Immature natural killer cell (primary cell): Measurements from ENCODE around the gene PNKD. TPM values are rescaled to one million over a fixed set of nuclear protein-coding genes. Genes with fewer than 3 reads are reported as not detected.
A peak's percentile ranks its signal among the peaks of the same experiment; 100 is the strongest.

Experiments used
- DNase-seq, 3 donors: peaks; one replicate each; pipeline ENCODE4 v3.0.0; 2022; ENCODE audit warnings: mixed read lengths in 1 of 3
- H3K27ac Mint-ChIP-seq, 6 donors: one replicate each; pipeline ENCODE4 v1.8.0; 2020; ENCODE audit warnings: mixed read lengths in 6 of 6, mild to moderate bottlenecking in 5 of 6, inconsistent platforms in 4 of 6, moderate library complexity in 3 of 6
- H3K27me3 Mint-ChIP-seq, 3 donors: one replicate each; pipeline ENCODE4 v1.8.0; 2020 to 2021; ENCODE audit warnings: low read depth in 3 of 3, mild to moderate bottlenecking in 3 of 3, mixed read lengths in 3 of 3, moderate library complexity in 3 of 3, inconsistent platforms in 1 of 3
- H3K36me3 Mint-ChIP-seq, 3 donors: one replicate each; pipeline ENCODE4 v1.8.0; 2020; ENCODE audit warnings: mixed read lengths in 3 of 3, inconsistent platforms in 2 of 3, mild to moderate bottlenecking in 2 of 3
- H3K4me1 Mint-ChIP-seq, 2 donors: one replicate each; pipeline ENCODE4 v1.8.0; 2020; ENCODE audit warnings: inconsistent platforms in 2 of 2, mild to moderate bottlenecking in 2 of 2, mixed read lengths in 2 of 2, moderate library complexity in 1 of 2
- H3K4me3 Mint-ChIP-seq, 5 donors: one replicate each; pipeline ENCODE4 v1.8.0; 2020; ENCODE audit warnings: mild to moderate bottlenecking in 5 of 5, mixed read lengths in 5 of 5, inconsistent platforms in 3 of 5, moderate library complexity in 3 of 5
- H3K9me3 Mint-ChIP-seq, 6 donors: one replicate each; pipeline ENCODE4 v1.8.0; 2020; ENCODE audit warnings: mild to moderate bottlenecking in 6 of 6, mixed read lengths in 6 of 6, inconsistent platforms in 4 of 6, moderate library complexity in 3 of 6
- polyA plus RNA-seq, 3 donors: library from polyadenylated mRNA; unstranded; fragments of 300-500 nt; fragmentation: Illumina TruSeq; gene quantifications; one replicate each; pipeline ENCODE4 v1.2.3, GENCODE V29; 2021

PNKD gene
- polyA plus RNA-seq, 3 donors from 2014 or later, result 96.3 to 145 (median 98.9) TPM

DNA sequence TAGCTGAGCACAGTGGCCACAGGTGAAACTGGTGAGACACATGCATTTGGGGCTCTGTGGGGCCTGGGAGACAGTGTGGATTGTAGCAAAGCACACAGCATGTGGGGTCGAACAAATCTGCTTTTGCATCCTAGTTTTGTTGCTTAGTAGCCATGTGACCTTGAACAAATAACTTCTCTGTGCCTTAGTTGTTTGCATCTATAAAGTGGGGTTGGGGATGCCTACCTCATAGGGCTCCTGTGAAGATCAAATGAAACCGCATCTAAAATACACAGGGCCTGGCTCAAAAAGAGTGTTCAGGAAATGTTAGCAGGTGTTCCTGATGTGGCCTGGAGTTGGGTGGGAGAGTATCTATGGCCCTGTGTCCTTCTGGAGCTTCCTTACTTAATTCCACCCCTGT lies 56.0 kb downstream of the PNKD start:
- H3K36me3 Mint-ChIP-seq, result no peaks in the 10 kb centered on the region
- peak overlapping the region in 1 of 5 donors; percentile 10 for H3K4me3 Mint-ChIP-seq
- H3K9me3 Mint-ChIP-seq, result no peaks in the 10 kb centered on the region
- DNase-seq, result no peak
- no peak overlapping the region for H3K27ac Mint-ChIP-seq
- peaks cover 10 to 16% of the 10 kb centered on the region in 2 donors for H3K4me1 Mint-ChIP-seq
- peaks cover 5 to 18% (median 13%) of the 10 kb centered on the region in 3 donors for H3K27me3 Mint-ChIP-seq

GRCh38 chr2:218327451-218328210 lies 57.3 kb downstream of the PNKD start:
- Mint-ChIP-seq H3K27me3 (peaks cover 7 to 13% (median 11%) of the 10 kb centered on the region in 3 donors), H3K27ac (no peak overlapping the region), H3K9me3 (no peaks in the 10 kb centered on the region), H3K4me1 (peaks cover 7 to 11% of the 10 kb centered on the region in 2 donors), H3K4me3 (no peak overlapping the region), H3K36me3 (no peaks in the 10 kb centered on the region)
- no peak for DNase-seq

DNA sequence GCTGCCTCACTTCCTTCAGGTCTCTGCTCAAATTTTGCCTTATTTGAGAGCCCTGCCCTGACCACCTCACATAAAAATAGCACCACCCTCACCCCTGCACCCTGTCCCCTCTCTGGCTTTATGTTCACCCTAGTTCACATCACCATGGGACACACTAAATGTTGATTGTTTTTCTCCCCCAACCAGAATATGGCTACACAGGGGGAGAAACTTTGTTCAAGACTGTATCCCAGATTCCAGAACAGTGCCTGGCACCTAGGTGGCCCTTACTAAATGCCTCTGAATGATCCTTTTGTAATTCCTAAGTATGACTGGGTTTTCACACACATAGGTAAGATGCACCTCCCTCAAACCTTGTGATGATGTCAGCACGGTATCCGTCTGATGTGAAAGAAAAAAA lies 58.0 kb downstream of the PNKD start:
- H3K27ac Mint-ChIP-seq, result no peak overlapping the region
- H3K4me1 Mint-ChIP-seq, result peaks cover 6 to 9% of the 10 kb centered on the region in 2 donors
- H3K9me3 Mint-ChIP-seq, result no peaks in the 10 kb centered on the region
- no peak for DNase-seq
- no peaks in the 10 kb centered on the region for H3K36me3 Mint-ChIP-seq
- peaks cover 7 to 12% (median 8%) of the 10 kb centered on the region in 3 donors for H3K27me3 Mint-ChIP-seq
- no peak overlapping the region for H3K4me3 Mint-ChIP-seq

DNA sequence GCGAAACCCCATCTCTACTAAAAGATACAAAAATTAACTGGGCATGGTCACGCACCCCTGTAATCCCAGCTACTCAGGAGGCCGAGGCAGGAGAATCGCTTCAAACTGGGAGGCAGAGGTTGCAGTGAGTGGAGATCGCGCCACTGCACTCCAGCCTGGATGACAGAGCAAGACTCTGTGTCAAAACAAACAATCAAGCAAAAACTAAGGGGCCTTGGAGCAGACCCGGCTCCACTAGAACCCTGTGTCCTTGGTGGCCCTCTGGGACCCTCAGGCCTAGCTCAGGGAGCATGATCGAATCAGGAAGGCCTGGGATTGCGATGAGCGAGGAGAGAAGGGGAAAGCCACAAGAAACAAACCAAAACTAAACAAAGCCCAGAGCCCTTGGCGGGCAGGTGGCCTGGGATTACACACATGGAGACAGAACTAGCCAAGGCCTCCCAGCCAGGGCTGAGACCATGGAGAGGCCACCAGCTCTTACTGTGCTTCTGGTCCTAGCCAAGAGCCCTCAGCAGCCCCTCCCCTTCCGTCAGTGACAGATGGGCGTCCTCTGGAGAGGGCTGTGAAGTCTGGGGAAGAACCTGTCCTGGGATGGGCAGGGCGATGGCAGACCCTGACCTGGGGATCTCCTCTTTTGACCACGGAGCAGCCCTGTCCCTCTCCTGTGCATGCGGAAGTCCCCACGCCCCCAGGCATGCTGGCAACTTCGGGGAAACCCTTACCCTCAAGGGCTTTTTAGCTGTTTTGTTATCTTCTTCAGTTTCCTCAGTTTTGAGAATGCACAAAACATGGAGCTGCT lies 58.9 kb downstream of the PNKD start:
- no peak for DNase-seq
- peaks cover 0 to under 1% of the 10 kb centered on the region in 2 donors for H3K4me1 Mint-ChIP-seq
- peak overlapping the region in 1 of 6 donors; percentile 36 for H3K27ac Mint-ChIP-seq
- no peak overlapping the region for H3K4me3 Mint-ChIP-seq
- H3K27me3 Mint-ChIP-seq, result peaks cover 2 to 5% (median 3%) of the 10 kb centered on the region in 3 donors
- H3K9me3 Mint-ChIP-seq, result no peaks in the 10 kb centered on the region
- H3K36me3 Mint-ChIP-seq, result no peaks in the 10 kb centered on the region

DNA sequence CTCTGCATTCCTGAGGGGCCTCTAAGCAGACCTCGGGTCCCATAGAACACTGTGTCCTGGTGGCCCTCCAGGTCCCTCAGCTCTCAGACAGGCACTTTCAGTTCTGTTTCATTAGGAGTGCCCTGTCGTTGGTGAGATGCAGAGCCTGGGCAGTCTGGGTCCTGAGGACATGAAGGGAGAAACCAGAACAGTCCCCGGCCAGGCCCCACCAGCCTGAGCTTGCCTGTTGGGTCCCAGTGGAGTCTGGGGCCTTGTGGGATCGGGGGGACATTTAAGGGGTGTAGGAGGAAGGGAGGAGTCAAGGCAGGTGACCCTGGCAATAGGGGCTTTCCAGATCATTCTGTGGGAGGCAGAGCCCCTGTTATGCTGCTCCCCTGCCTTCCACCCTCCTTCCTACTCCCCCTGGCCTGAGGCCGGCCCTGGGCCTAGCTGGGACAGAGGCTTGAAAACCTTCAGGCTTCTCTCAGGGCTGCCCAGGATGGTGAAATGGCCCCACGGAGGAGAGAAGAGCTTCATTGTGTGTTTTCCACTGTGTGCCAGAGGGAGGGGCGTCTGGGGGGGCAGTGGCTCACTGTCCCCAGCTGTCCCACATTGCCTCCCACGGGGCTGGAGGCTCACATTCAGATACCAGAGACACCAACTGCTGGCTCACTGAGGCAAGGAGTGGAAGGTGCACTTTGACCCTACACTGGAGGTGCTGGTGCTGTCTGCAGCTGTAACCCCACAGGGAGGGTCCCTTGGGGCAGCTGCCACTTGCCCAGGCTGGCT lies 59.7 kb downstream of the PNKD start:
- Mint-ChIP-seq H3K9me3 (no peaks in the 10 kb centered on the region), H3K27me3 (peaks cover 0 to 5% (median 2%) of the 10 kb centered on the region in 3 donors), H3K4me1 (no peaks in the 10 kb centered on the region), H3K4me3 (no peak overlapping the region), H3K36me3 (no peaks in the 10 kb centered on the region), H3K27ac (peak overlapping the region in 1 of 6 donors; percentile 36)
- no peak for DNase-seq

GRCh38 chr2:218331745-218332144 lies 61.4 kb downstream of the PNKD start:
- no peak overlapping the region for H3K27ac Mint-ChIP-seq

GRCh38 chr2:218332288-218332687 lies 62.0 kb downstream of the PNKD start:
- Mint-ChIP-seq H3K4me1 (no peaks in the 10 kb centered on the region), H3K4me3 (no peak overlapping the region), H3K9me3 (no peaks in the 10 kb centered on the region), H3K27me3 (peaks cover 0 to 5% (median 2%) of the 10 kb centered on the region in 3 donors), H3K27ac (no peak overlapping the region), H3K36me3 (no peaks in the 10 kb centered on the region)
- no peak for DNase-seq

More at GRCh38 chr2:218331745-218332144, 61.4 kb downstream of the PNKD start:
- Mint-ChIP-seq H3K4me1 (no peaks in the 10 kb centered on the region), H3K4me3 (no peak overlapping the region), H3K9me3 (no peaks in the 10 kb centered on the region), H3K27me3 (peaks cover 0 to 5% (median 2%) of the 10 kb centered on the region in 3 donors), H3K36me3 (no peaks in the 10 kb centered on the region)
- no peak for DNase-seq

DNA sequence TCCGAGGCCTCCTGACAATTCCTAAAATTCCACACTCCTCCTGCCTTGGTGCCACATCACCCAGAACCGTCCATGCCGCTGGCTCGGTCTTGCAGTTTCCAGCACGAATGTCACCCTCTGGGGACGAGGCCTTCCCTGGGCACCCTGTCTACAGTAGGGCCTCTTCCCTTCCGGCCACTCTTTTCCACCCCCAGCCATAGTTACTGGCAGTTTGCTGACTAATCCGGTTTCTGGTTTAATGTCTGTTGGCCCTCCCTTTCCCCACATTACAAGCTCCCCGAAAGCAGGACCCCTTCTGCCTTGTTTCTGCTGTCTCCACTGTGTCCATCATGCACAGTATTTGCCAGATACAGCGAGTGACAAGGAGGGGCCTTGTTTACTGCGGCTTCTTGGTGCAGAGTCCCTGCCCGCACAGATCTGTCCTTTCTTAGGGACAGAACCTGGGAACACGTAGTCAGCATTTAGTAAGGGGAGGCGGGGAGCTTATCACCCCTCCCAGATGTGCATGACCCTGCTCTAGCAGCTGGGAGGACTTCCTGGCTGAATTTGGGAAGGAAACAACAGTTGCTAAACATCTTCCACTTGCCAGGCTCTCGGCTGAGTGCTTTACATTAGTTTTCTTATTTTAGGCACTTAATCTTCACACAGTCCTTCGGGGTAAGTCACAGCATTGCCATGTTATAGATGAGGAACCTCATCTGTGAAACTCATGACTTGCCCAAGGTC lies 62.8 kb downstream of the PNKD start:
- Mint-ChIP-seq H3K4me1 (no peaks in the 10 kb centered on the region), H3K9me3 (no peaks in the 10 kb centered on the region), H3K36me3 (no peaks in the 10 kb centered on the region), H3K27ac (no peak overlapping the region), H3K4me3 (no peak overlapping the region), H3K27me3 (peaks cover 0 to 6% (median 0%) of the 10 kb centered on the region in 3 donors)
- no peak for DNase-seq

DNA sequence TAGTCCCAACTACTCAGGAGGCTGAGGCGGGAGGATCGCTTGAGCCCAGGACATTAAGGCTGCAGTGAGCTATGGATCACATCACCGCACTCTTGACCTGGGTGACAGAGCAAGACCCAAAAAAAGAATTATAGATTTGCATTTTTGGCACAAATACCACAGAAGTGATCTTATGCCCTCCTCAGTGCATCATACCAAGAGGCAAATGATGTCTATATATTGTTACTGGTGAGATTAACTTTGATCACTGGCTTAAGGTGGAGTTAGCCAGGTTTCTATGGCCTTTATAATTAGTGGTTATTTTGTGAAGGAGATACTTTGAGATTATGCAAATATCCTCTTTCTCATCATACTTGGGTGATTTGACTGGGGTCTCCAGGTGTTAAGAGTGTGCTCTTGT lies 64.2 kb downstream of the PNKD start:
- H3K9me3 Mint-ChIP-seq, result no peaks in the 10 kb centered on the region
- peaks cover 0 to 6% (median 0%) of the 10 kb centered on the region in 3 donors for H3K27me3 Mint-ChIP-seq
- H3K4me1 Mint-ChIP-seq, result no peaks in the 10 kb centered on the region
- H3K27ac Mint-ChIP-seq, result no peak overlapping the region
- DNase-seq, result no peak
- H3K36me3 Mint-ChIP-seq, result no peaks in the 10 kb centered on the region
- no peak overlapping the region for H3K4me3 Mint-ChIP-seq

GRCh38 chr2:218340656-218341055 lies 70.3 kb downstream of the PNKD start:
- Mint-ChIP-seq H3K27ac (no peak overlapping the region), H3K4me1 (no peaks in the 10 kb centered on the region), H3K4me3 (no peak overlapping the region), H3K36me3 (no peaks in the 10 kb centered on the region), H3K27me3 (peaks cover 1 to 2% (median 2%) of the 10 kb centered on the region in 3 donors), H3K9me3 (no peaks in the 10 kb centered on the region)
- no peak for DNase-seq

- H3K36me3 Mint-ChIP-seq, result no peaks in the 10 kb centered on the region
- H3K27ac Mint-ChIP-seq, result no peak overlapping the region
- no peak overlapping the region for H3K4me3 Mint-ChIP-seq
- no peaks in the 10 kb centered on the region for H3K4me1 Mint-ChIP-seq
- no peak for DNase-seq
- H3K27me3 Mint-ChIP-seq, result peaks cover 1 to 2% (median 2%) of the 10 kb centered on the region in 3 donors
- no peaks in the 10 kb centered on the region for H3K9me3 Mint-ChIP-seq
Observed at GRCh38 chr2:218341381-218341780, 71.1 kb downstream of the PNKD start.

- H3K4me1 Mint-ChIP-seq, result no peaks in the 10 kb centered on the region
- DNase-seq, result no peak
- H3K27me3 Mint-ChIP-seq, result peaks cover 0 to 2% (median 1%) of the 10 kb centered on the region in 3 donors
- no peak overlapping the region for H3K4me3 Mint-ChIP-seq
- H3K36me3 Mint-ChIP-seq, result no peaks in the 10 kb centered on the region
- no peaks in the 10 kb centered on the region for H3K9me3 Mint-ChIP-seq
- H3K27ac Mint-ChIP-seq, result no peak overlapping the region
Observed at GRCh38 chr2:218342837-218343236, 72.5 kb downstream of the PNKD start.

- no peaks in the 10 kb centered on the region for H3K36me3 Mint-ChIP-seq
- DNase-seq, result no peak
- H3K9me3 Mint-ChIP-seq, result no peaks in the 10 kb centered on the region
- H3K4me1 Mint-ChIP-seq, result no peaks in the 10 kb centered on the region
- no peak overlapping the region for H3K27ac Mint-ChIP-seq
- H3K27me3 Mint-ChIP-seq, result peaks cover 0 to 2% (median 1%) of the 10 kb centered on the region in 3 donors
- no peak overlapping the region for H3K4me3 Mint-ChIP-seq
Observed at GRCh38 chr2:218343591-218343990, 73.3 kb downstream of the PNKD start.
